Right kidney (tissue), 1 donor: Measurements from ENCODE around the gene SMPD3.

ENCODE experiments used
- DNase-seq: peaks from one replicate; pipeline ENCODE4 v3.0.0-alpha.2; 2016

SMPD3 gene

GRCh38 chr16:68403704-68404103 is 44.6 kb downstream of the SMPD3 start:
- DNase-seq: no peak

DNA sequence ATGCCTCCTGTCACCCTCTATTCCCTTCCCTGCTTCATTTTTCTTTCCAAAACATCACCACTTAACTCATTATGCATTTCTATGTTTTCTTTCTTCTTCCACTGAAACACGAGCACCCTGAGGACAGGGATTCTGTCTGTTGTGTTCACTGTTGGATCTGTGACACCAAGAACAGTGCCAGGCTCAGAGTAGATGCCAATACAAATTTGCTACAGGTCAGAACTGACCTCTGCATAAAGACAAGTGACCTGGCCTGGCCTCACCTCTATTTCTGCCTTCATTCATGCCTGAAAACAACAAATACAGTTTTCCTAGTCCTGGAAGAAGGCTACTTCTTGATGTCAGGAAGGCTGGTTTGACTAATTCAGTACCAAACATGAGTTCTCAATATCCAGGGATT is 45.1 kb downstream of the SMPD3 start:
- no peak for DNase-seq

DNA sequence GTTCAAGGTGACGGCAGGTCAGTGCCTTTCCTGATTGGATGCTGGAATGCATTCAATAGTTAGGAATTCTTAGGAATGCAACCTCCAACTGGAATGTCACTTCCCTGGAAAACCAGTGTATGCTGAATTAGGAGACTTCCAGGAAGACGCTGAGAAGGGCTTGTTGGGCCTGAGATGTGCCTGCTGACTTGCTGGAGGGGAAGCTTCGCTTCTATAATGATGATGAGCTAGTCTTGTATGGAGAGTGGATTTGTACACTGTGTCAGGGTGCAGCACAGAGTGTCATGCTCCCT is 45.6 kb downstream of the SMPD3 start:
- DNase-seq: no peak

DNA sequence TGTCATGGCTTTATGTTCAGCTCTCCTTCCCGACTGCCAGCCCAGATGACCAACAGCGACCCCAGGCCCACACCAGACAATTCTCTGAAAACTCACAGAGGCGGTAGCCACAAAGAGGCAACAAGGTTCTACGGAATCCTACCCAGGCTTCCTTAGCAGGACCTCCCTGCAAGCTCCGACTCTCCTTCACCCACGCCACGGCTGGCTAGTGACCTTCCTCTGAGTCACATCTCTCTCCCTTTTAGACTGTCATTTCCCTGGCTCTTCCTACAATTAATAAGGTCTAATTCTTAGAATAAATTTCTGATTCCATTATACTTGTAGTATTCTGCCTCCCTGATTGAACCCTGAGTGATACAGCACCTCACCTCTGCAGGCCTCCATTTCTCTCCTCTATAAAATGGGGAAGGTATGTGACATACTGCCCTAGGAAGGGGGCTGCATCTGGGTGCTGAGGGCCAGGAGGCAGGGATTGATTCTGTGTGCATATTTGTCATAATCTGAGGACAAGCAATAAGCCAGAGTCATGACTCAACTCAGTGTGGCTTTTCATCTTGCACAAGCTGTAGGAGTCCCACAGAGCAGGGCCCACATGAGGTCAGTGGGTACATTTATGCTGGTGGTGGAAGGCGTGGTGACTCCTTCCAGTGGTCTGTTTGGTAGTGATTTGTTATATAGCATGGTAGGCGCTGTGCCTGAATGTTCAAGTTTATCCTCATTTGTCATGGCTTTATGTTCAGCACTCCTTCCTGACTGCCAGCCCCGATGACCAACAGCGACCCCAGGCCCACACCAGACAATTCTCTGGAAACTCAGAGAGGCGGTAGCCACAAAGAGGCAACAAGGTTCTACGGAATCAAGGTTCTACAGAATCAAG is 46.2 kb downstream of the SMPD3 start:
- DNase-seq: no peak

- DNase-seq: no peak
These were observed 47.3 kb downstream of the SMPD3 start for GRCh38 chr16:68400924-68401460.

GRCh38 chr16:68400083-68400923 is 48.0 kb downstream of the SMPD3 start:
- no peak for DNase-seq

- DNase-seq: no peak
These were observed 48.9 kb downstream of the SMPD3 start for GRCh38 chr16:68399456-68399855.

DNA sequence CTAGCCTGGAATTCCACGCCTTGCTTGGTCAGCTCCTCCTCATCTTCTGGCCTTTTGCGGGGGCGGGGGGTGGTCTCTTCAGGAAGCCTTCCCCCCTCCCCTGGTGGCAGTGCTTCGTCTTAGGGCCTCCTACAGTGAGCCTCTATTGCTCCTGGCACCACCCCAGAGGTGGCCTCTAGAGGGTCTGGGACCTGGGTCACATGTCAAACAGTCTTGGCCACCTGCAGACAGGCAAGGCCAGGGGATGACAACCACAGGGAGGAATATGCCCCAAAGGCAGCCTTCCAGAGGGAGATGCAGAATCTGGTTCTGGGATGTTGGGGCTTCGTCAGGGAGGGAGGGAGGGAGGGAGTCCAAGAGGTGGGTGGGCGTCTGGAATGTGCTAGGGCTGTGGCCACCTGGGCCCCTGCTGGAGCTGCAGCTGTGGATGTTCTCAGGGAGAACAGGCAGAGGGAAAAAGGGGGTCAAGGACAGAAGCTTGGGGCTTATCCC is 50.6 kb downstream of the SMPD3 start:
- no peak for DNase-seq

- DNase-seq: no peak
These were observed 51.8 kb downstream of the SMPD3 start for GRCh38 chr16:68396481-68396880.

GRCh38 chr16:68395815-68396214 is 52.5 kb downstream of the SMPD3 start:
- DNase-seq: no peak

DNA sequence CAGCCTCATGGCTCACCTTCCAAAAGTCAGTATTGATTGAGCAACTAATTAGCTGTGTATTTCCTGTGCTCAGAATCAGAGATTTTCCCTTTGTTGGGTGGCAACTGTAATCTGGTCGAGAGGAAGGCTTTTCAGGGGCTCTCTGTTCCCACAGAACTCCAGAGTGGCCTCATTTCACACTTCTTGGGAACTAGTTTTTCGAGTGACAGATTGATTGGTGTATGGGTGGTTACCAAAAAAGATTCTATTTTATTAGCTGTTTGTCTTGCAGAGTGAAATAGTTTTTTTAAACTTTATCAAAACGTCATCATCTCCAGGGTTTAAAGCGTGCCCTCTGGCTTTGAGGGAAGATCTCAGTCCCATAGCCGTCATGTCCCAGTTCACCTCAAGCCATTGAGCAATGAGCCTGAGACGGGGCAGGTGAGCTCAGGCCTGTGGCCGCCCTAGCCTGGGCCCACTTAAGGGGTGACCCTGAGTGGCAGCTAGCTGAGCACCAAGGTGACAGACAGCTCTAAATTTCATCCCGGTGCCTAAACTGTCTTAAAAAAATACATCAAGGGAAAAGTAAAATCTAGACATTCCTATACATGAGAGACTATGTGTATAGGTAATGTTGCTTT is 53.0 kb downstream of the SMPD3 start:
- DNase-seq: no peak

- no peak for DNase-seq
These were observed 55.0 kb downstream of the SMPD3 start for GRCh38 chr16:68393333-68393732.

- DNase-seq: no peak
These were observed 58.4 kb downstream of the SMPD3 start for GRCh38 chr16:68389750-68390371.

DNA sequence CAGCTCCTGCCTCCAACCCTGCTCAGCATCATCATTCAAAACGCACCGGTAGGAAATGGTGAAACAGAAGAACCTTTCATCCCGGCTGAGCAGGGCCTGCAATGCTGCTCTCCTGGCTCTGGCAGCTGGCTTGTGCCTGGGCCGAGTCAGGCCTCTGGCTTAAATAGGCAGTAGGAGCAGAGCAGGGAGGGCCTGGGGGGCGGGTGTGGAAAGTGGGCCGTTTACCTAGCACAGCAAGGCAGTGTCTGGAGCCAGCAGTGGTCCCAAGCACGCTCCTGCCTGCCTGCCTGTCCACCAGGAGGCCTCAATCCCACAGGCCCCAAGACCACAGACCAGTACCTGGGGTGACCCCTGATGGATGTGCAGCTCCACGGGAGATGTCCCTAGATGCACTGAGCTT is 59.3 kb downstream of the SMPD3 start:
- DNase-seq: no peak

DNA sequence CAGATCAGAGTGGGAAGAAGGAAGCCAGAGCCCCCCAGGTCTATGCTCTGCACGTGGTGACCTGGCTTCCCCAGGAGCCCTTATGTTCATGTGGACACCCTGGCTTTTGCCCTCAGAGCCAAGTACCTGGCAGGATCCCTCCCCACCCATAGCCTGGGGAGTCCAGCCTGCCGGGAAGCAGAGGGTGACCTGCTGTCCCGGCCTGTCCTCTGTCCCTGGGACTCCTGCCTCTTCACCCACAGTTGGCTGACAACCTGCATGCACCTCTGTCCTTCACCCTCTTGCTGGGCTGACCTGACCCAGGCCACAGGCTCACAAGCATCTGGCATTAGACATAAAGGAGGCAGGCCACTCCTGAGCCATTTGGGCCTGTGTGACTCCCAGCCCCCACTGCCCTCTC is 60.2 kb downstream of the SMPD3 start:
- no peak for DNase-seq

- DNase-seq: no peak
These were observed 61.0 kb downstream of the SMPD3 start for GRCh38 chr16:68387301-68387700.

DNA sequence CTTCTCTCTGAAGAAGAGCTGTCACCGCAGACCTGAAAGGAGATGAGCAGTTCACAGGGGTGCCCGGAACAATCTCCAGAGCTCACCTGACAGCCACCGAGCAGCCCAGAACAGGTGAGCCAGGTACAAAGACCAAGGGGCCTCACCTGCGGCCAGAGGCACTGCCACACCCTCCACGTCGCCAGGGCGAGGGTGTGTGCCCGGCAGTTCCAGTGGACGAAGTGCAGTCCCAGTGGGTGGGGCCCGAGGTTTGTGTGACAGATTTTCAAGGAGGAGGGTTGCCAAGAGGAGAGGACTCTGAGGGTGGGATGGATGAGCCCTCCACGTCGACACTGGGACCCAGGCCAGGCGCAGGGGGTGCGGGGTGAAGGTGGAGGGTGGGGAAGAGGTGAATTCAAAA is 61.7 kb downstream of the SMPD3 start:
- no peak for DNase-seq

DNA sequence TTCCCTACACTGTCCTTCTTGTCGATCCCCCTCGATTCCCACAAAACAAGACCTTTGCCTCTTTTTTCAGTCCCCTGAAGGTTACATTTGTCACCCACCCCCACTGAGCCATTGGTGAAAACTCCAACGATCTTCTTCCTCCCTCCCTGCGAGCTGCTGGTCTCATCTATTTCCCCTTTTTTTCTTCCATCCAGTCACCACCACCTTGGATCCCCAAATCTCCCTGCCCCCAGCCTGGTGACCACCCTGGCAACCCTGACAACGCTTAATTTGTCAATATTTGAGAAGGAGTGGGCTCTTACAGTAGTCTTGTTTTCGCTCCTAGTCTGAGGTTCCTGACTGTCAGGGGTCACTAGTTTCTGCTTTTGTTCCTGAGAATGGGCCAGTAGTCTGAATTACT is 62.9 kb downstream of the SMPD3 start:
- no peak for DNase-seq

GRCh38 chr16:68384288-68385161 is 63.8 kb downstream of the SMPD3 start:
- DNase-seq: no peak

DNA sequence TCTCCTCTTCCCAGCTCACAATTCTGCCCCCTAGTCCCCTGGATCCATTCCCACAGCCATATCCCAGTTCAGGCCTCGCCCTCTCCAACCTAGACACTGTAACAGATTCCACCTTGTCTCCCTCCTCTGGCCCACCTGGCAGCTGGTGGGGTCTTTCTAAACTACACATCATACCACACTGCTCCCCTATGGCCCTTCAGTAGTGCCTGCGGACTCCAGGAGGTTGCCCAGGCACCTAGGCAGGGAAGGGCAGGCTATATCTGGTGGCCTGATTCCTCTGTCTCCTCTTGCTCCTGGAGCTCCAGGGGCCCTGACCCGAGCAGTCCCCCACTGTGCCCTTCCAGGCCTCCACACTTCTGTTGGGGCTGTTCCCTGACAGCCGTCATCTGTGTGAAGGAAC is 64.5 kb downstream of the SMPD3 start:
- DNase-seq: no peak

DNA sequence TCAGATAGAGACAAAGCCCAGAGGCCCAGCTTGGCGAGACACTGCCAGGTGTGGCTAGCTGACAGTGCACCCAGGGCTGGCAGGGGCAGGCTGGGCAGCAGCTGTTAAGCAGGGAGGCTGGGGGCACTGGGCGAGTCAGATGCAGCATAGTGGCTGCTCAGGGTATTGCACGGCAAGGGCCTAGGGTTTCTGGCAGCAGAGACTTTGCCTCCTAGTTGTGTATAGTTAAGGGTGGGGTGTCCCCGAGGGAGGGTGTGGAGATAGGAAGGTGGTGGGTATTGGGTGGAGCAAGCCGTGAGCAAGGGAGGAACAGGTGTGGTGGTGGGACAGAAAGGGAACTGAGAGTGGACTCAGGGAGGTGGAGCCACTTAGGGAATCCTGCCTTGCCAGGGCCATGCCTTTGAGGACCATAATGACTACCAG is 66.0 kb downstream of the SMPD3 start:
- no peak for DNase-seq
